Endothelial cell (in vitro differentiated cells): Measurements from ENCODE around the gene RNF220. TPM values are rescaled to one million over a fixed set of nuclear protein-coding genes. Genes with fewer than 3 reads are reported as not detected.
A peak's percentile ranks its signal among the peaks of the same experiment; 100 is the strongest.

Experiments used
- DNase-seq: peaks from one replicate; pipeline ENCODE4 v3.0.0; 2021; ENCODE audit warnings: low spot score
- H3K27ac Mint-ChIP-seq: one replicate; pipeline ENCODE4 v1.8.0; 2021; ENCODE audit warnings: mixed read lengths, inconsistent platforms; ENCODE audit not compliant: unreplicated experiment
- H3K27me3 Mint-ChIP-seq: one replicate; pipeline ENCODE4 v1.8.0; 2021; ENCODE audit warnings: mild to moderate bottlenecking, moderate library complexity, mixed read lengths, inconsistent platforms; ENCODE audit not compliant: unreplicated experiment
- H3K36me3 Mint-ChIP-seq: one replicate; pipeline ENCODE4 v1.8.0; 2021; ENCODE audit warnings: mild to moderate bottlenecking, low read depth, mixed read lengths, inconsistent platforms; ENCODE audit not compliant: unreplicated experiment
- H3K4me1 Mint-ChIP-seq: one replicate; pipeline ENCODE4 v1.8.0; 2021; ENCODE audit warnings: mild to moderate bottlenecking, mixed read lengths, inconsistent platforms; ENCODE audit not compliant: unreplicated experiment
- H3K4me3 Mint-ChIP-seq: one replicate; pipeline ENCODE4 v1.8.0; 2021; ENCODE audit warnings: mild to moderate bottlenecking, mixed read lengths, inconsistent platforms; ENCODE audit not compliant: unreplicated experiment
- H3K9me3 Mint-ChIP-seq: one replicate; pipeline ENCODE4 v1.8.0; 2021; ENCODE audit warnings: mixed read lengths, inconsistent platforms; ENCODE audit not compliant: unreplicated experiment
- total RNA-seq: library from RNA; stranded (reverse); fragmentation: NEBNext Ultra II Directional; extraction: Animal tissue kit (Norgen Biotek cat#: 25700); gene quantifications from one replicate; pipeline ENCODE4 v1.2.1, GENCODE V29; 2021; ENCODE audit not compliant: unreplicated experiment
- TF ChIP-seq, protein P1 (sequence below): fragments of 200-600 bp; sonication (generic); IDR thresholded peaks from one replicate; pipeline ENCODE4 v1.5.0; 2021; ENCODE audit warnings: antibody characterized with exemption; ENCODE audit not compliant: unreplicated experiment

Gene RNF220
- total RNA-seq, 1 donor from 2014 or later = 87.5 TPM

DNA sequence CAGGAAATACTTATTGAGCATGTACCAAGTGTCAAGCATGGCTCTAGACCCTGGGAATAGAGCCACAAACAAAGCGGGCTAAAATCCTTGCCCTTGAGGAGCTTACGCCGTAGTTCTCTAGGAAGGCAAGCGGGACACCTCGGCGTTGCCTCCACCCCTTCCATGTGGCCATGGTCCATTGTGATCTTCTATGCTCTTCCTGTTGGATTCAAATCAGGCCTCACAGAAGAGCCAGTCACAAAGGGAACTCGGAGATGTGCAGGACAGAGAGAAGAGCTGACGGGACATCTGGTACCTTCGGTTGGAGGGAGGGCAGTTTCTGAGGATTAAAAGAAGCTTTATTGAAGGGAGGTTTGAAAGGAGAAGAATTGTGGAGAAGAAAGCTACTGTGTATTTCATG lies 139.9 kb downstream of the RNF220 start:
- peaks cover 9% of the 10 kb centered on the region for H3K36me3 Mint-ChIP-seq
- peaks cover 18% of the 10 kb centered on the region for H3K4me1 Mint-ChIP-seq
- no peak overlapping the region for H3K27ac Mint-ChIP-seq
- TF ChIP-seq, protein P1, sequence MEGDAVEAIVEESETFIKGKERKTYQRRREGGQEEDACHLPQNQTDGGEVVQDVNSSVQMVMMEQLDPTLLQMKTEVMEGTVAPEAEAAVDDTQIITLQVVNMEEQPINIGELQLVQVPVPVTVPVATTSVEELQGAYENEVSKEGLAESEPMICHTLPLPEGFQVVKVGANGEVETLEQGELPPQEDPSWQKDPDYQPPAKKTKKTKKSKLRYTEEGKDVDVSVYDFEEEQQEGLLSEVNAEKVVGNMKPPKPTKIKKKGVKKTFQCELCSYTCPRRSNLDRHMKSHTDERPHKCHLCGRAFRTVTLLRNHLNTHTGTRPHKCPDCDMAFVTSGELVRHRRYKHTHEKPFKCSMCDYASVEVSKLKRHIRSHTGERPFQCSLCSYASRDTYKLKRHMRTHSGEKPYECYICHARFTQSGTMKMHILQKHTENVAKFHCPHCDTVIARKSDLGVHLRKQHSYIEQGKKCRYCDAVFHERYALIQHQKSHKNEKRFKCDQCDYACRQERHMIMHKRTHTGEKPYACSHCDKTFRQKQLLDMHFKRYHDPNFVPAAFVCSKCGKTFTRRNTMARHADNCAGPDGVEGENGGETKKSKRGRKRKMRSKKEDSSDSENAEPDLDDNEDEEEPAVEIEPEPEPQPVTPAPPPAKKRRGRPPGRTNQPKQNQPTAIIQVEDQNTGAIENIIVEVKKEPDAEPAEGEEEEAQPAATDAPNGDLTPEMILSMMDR = no peak
- no peak for DNase-seq
- H3K4me3 Mint-ChIP-seq = peak overlapping the region; percentile 12
- no peaks in the 10 kb centered on the region for H3K9me3 Mint-ChIP-seq
- peaks cover 7% of the 10 kb centered on the region for H3K27me3 Mint-ChIP-seq

DNA sequence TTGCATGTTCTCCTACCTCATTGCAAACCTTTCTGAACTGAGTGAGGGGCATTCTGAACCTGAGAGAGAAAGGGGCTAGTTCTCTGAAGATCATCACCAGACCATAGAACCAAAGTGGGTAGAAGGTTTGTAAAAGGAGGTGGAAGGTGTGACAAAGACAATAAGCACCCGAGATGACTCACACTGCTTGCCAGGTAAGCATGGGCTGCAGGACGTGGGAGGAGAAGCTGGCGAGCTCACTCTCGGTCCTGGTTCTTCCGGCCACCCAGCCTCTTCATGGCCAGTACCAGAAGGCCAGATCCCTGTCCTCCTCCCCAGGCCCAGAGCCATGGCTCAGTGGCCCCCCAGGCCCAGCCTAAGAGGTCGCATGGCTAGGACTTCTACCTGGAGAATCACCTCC lies 140.9 kb downstream of the RNF220 start:
- H3K4me1 Mint-ChIP-seq = peaks cover 18% of the 10 kb centered on the region

DNA sequence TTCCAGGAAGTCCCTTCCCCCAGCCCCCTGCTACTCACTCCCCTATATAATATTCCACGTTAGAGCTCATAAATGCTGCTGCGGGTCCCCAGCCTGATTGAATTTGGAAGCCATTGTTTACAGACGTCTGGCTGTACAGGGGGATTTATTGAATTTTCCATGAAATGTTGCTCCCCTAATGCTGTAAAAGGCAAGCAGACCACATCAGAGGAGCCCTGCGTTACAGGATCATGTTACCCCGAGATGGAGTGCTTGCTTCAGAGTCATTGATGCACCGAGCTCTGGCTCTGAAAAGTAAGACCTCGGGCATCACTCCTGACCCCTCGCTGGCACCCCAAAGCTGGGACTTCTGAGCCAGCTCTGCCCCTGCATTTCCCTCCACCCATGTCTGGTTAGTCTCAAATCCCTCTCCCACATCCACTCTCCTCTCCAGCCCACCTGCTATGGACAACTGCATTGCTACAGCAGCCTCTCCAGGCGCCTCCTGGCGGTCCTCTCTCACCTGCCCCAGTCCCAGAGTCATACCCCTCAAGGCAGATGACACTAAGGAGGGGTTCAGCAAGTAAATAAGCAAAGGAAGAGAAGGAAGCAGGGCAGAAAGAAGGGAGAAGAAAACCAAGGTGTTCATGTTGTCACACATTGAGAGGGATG lies 141.5 kb downstream of the RNF220 start:
- DNase-seq = no peak
- Mint-ChIP-seq H3K27me3 (peaks cover 6% of the 10 kb centered on the region), H3K4me1 (peaks cover 18% of the 10 kb centered on the region), H3K9me3 (no peaks in the 10 kb centered on the region), H3K36me3 (peaks cover 8% of the 10 kb centered on the region), H3K4me3 (no peak overlapping the region), H3K27ac (no peak overlapping the region)
- TF ChIP-seq, protein P1 = no peak

More for the DNA sequence above, 140.9 kb downstream of the RNF220 start:
- Mint-ChIP-seq H3K36me3 (peaks cover 9% of the 10 kb centered on the region), H3K4me3 (no peak overlapping the region), H3K27ac (no peak overlapping the region), H3K9me3 (no peaks in the 10 kb centered on the region), H3K27me3 (peaks cover 9% of the 10 kb centered on the region)
- no peak for DNase-seq
- TF ChIP-seq, protein P1 = no peak

DNA sequence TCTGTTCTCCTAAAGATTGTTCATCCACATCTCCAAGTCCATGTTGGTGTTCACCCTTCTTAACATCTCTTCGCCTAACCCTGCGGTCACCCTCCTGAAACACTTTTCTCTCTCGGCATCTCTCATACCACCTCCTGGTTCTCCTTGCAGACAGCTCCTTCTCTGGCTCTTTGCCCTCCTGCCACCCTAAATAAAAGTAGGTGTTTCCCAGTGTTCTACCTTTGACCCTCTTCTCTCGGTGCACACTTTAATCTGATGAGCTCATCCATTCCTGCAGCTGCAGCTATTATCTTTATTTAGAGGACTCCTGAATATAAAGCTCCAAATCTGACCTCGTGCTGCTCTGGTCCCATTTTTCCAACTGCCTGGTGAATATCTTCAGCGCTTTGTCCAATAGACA lies 142.3 kb downstream of the RNF220 start:
- Mint-ChIP-seq H3K4me1 (peaks cover 14% of the 10 kb centered on the region), H3K27me3 (peaks cover 5% of the 10 kb centered on the region), H3K4me3 (no peak overlapping the region), H3K9me3 (no peaks in the 10 kb centered on the region), H3K36me3 (peaks cover 7% of the 10 kb centered on the region), H3K27ac (no peak overlapping the region)
- TF ChIP-seq, protein P1 = no peak
- no peak for DNase-seq

DNA sequence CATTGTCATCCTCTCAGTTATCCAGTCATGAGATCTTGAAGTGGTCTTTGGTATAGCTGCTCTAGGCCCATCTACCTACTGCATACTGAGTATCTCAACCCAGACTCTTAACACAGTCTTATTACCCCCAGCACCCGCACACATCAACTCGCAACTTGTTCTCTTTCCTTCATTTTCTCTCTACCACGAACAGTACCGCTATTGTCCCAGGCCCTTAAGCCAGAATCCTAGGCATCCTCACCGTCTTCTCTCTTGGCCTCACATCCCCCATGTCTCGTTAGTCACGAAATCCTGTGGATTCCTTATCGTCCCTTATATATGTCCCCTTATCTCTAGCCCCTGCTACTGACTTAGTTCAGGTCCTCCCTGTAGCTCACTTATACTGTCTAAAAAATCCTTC lies 142.8 kb downstream of the RNF220 start:
- no peak for DNase-seq
- TF ChIP-seq, protein P1 = no peak
- no peak overlapping the region for H3K27ac Mint-ChIP-seq
- peaks cover 7% of the 10 kb centered on the region for H3K36me3 Mint-ChIP-seq
- peaks cover 5% of the 10 kb centered on the region for H3K27me3 Mint-ChIP-seq
- H3K9me3 Mint-ChIP-seq = no peaks in the 10 kb centered on the region
- H3K4me1 Mint-ChIP-seq = peaks cover 15% of the 10 kb centered on the region
- H3K4me3 Mint-ChIP-seq = no peak overlapping the region
